HL-60 (cell line): ENCODE data around the gene NKAPD1.

Experiments
- DNase-seq, 2 experiments: peaks; one replicate each; pipeline ENCODE4 v3.0.0-alpha.2; 2010 to 2020; ENCODE audit warnings: low read depth in 1 of 2, low spot score in 1 of 2
- H3K27ac ChIP-seq: fragments of 250-450 bp; sonication (Bioruptor Pico); replicated peaks from 2 replicates; pipeline ENCODE4 v1.5.1; 2020; ENCODE audit warnings: mild to moderate bottlenecking, moderate library complexity
- H3K27me3 ChIP-seq: fragments of 250-450 bp; sonication (Bioruptor Pico); 2 replicates; pipeline ENCODE4 v1.5.1; 2021; ENCODE audit warnings: mild to moderate bottlenecking, moderate library complexity; ENCODE audit not compliant: insufficient read depth, poor library complexity, severe bottlenecking
- H3K4me3 ChIP-seq: replicated peaks from 2 replicates; pipeline ENCODE4 v1.5.1; 2011; ENCODE audit warnings: mild to moderate bottlenecking, control low read depth, low read length; ENCODE audit not compliant: insufficient read depth
- CTCF ChIP-seq: IDR thresholded peaks from one replicate; pipeline ENCODE4 v1.5.1; 2011; ENCODE audit warnings: low read length, control low read depth, inconsistent platforms; ENCODE audit not compliant: insufficient read depth
- GABPA ChIP-seq: IDR thresholded peaks from 2 replicates; pipeline ENCODE4 v1.6.1; 2012; ENCODE audit warnings: low read depth
- POLR2AphosphoS5 ChIP-seq: IDR thresholded peaks from 2 replicates; pipeline ENCODE4 v1.6.1; 2012; ENCODE audit warnings: low read depth
- REST ChIP-seq: IDR thresholded peaks from 2 replicates; pipeline ENCODE4 v1.6.1; 2012; ENCODE audit warnings: low read depth; ENCODE audit not compliant: insufficient replicate concordance
- SPI1 ChIP-seq: IDR thresholded peaks from 2 replicates; pipeline ENCODE4 v1.6.1; 2012; ENCODE audit warnings: low read depth, mild to moderate bottlenecking, borderline replicate concordance

NKAPD1 gene

GRCh38 chr11:112129656-112130055 lies 55.6 kb downstream of the NKAPD1 start:
- no peak overlapping the region for H3K4me3 ChIP-seq
- peak in 1 of 2 experiments; percentile 76 for DNase-seq
- no peak for TF ChIP-seq CTCF
- peak; percentile 74; the same call in 1 of the 2 replicates for TF ChIP-seq SPI1
- H3K27ac ChIP-seq: no peak overlapping the region
- no peaks in the 10 kb centered on the region for H3K27me3 ChIP-seq

- no peak overlapping the region for H3K4me3 ChIP-seq
- no peak overlapping the region for H3K27ac ChIP-seq
- no peak for TF ChIP-seq CTCF
- no peak for TF ChIP-seq SPI1
- TF ChIP-seq POLR2AphosphoS5: no peak
- TF ChIP-seq REST: no peak
- no peak for TF ChIP-seq GABPA
- H3K27me3 ChIP-seq: no peaks in the 10 kb centered on the region
- DNase-seq: no peak
Measured at GRCh38 chr11:112132737-112133136, 58.6 kb downstream of the NKAPD1 start.

- Histone ChIP-seq H3K27ac (no peak overlapping the region), H3K4me3 (no peak overlapping the region), H3K27me3 (no peaks in the 10 kb centered on the region)
- no peak for DNase-seq
- TF ChIP-seq CTCF (no peak), SPI1 (no peak), GABPA (no peak), POLR2AphosphoS5 (no peak)
Measured at GRCh38 chr11:112134473-112134872, 60.4 kb downstream of the NKAPD1 start.
